CD4-positive, alpha-beta T cell (primary cell): ENCODE results near the gene TUBB4B. TPM values are rescaled to one million over a fixed set of nuclear protein-coding genes. Genes with fewer than 3 reads are reported as not detected.

Experiments used
- ATAC-seq: fragments of 200-7000 bp; cut with Tn5 transposase; one replicate; pipeline ENCODE4 v1.10.0; 2022; ENCODE audit warnings: mild to moderate bottlenecking; ENCODE audit not compliant: poor library complexity
- CTCF ChIA-PET: fragments of 350-600 bp; sonication (Branson Sonifier 250); formaldehyde crosslinking; loops from one replicate; lab custom pipeline; 2021; ENCODE audit warnings: antibody characterized with exemption, inconsistent platforms; lab: Charles Lee
- POLR2A ChIA-PET: fragments of 350-600 bp; sonication (Branson Sonifier 250); formaldehyde crosslinking; loops from one replicate; lab custom pipeline; 2021; ENCODE audit warnings: antibody characterized with exemption, inconsistent platforms; lab: Charles Lee
- DNase-seq, 14 experiments: peaks; one replicate each; pipeline ENCODE4 v3.0.0-alpha.2; 2013 to 2020; ENCODE audit warnings: mixed read lengths in 2 of 14
- H3K27ac ChIP-seq, 2 donors: one replicate each; pipeline versions ENCODE4 v1.5.1 to v1.7.0; 2013; ENCODE audit warnings: low read length in 2 of 2, low read depth in 1 of 2, mild to moderate bottlenecking in 1 of 2
- H3K27me3 ChIP-seq, 2 experiments: 1 replicate in 1 of 2; 2 replicates in 1 of 2; pipeline versions ENCODE4 v1.6.1 to v1.7.0; 2013; ENCODE audit warnings: low read length in 2 of 2, control low read depth in 1 of 2, mild to moderate bottlenecking in 1 of 2, moderate library complexity in 1 of 2; ENCODE audit not compliant: insufficient read depth in 2 of 2, control insufficient read depth in 1 of 2
- H3K36me3 ChIP-seq: one replicate; pipeline ENCODE4 v1.6.1; 2013; ENCODE audit warnings: low read length, control low read depth; ENCODE audit not compliant: insufficient read depth
- H3K4me1 ChIP-seq: one replicate; pipeline ENCODE4 v1.6.1; 2013; ENCODE audit warnings: low read length, control low read depth; ENCODE audit not compliant: insufficient read depth
- H3K4me3 ChIP-seq: one replicate; pipeline ENCODE4 v1.5.1; 2013; ENCODE audit warnings: mild to moderate bottlenecking, low read length, moderate library complexity
- H3K9me3 ChIP-seq, 2 experiments: 1 replicate in 1 of 2; 2 replicates in 1 of 2; pipeline versions ENCODE4 v1.6.1 to v1.7.0; 2013; ENCODE audit warnings: low read length in 2 of 2, mild to moderate bottlenecking in 2 of 2, control low read depth in 1 of 2, moderate library complexity in 1 of 2; ENCODE audit not compliant: control insufficient read depth in 1 of 2, insufficient read depth in 1 of 2
- H3K27ac Mint-ChIP-seq: one replicate; pipeline ENCODE4 v1.8.0; 2020; ENCODE audit warnings: mixed read lengths
- H3K27me3 Mint-ChIP-seq: one replicate; pipeline ENCODE4 v1.8.0; 2021; ENCODE audit warnings: mixed read lengths
- H3K36me3 Mint-ChIP-seq: one replicate; pipeline ENCODE4 v1.8.0; 2021; ENCODE audit warnings: low read depth, mixed read lengths
- H3K4me1 Mint-ChIP-seq: one replicate; pipeline ENCODE4 v1.8.0; 2021; ENCODE audit warnings: low read depth, mixed read lengths
- H3K4me3 Mint-ChIP-seq: one replicate; pipeline ENCODE4 v1.8.0; 2020; ENCODE audit warnings: mild to moderate bottlenecking, mixed read lengths
- H3K9me3 Mint-ChIP-seq: one replicate; pipeline ENCODE4 v1.8.0; 2020; ENCODE audit warnings: mixed read lengths
- CTCF ChIP-seq: fragments of 200-600 bp; IDR thresholded peaks from one replicate; pipeline ENCODE4 v1.8.0; 2022; ENCODE audit warnings: antibody characterized with exemption, mild to moderate bottlenecking
- intact Hi-C, 2 experiments: fragments of 100-400 bp; cut with DNase I in 1 of 2; cut with micrococcal nuclease in 1 of 2; formaldehyde crosslinking; loops; one replicate each; pipeline versions ENCODE4 v1.15.1 to v1.9.0; 2023 to 2025; cut with DNase I, micrococcal nuclease
- total RNA-seq, 174 experiments: library from RNA in 2 of 174; stranded (reverse) in 2 of 174; gene quantifications; one replicate each; pipeline ENCODE4 v1.2.3 and lab custom pipeline; 2021 to 2026

TUBB4B gene
- total RNA-seq, 2 experiments from 2014 or later: 93.8 to 98.2 TPM

GRCh38 chr9:137220317-137221094 is 20.6 kb upstream of the TUBB4B start:
- Mint-ChIP-seq H3K27me3 (no peaks in the 10 kb centered on the region), H3K27ac (no peak overlapping the region), H3K36me3 (no peaks in the 10 kb centered on the region), H3K4me1 (peaks cover 13% of the 10 kb centered on the region), H3K9me3 (no peaks in the 10 kb centered on the region), H3K4me3 (peak overlapping the region; percentile 65)
- TF ChIP-seq CTCF: no peak
- Histone ChIP-seq H3K27ac (no peak overlapping the region), H3K27me3 (no peaks in the 10 kb centered on the region), H3K4me3 (no peak overlapping the region), H3K9me3 (no peaks in the 10 kb centered on the region), H3K36me3 (peaks cover under 1% of the 10 kb centered on the region), H3K4me1 (peaks cover 29% of the 10 kb centered on the region)
- ATAC-seq (no peak), DNase-seq (no peak)
- intact Hi-C loops: loop anchor here in 1 of 2 experiments (5.0 kb wide), 1 partner anchor 433 kb away; no protein-coding TSS in a partner anchor
- ChIA-PET CTCF (no interaction called here), POLR2A (interaction anchor here (1.0 kb wide), 1 partner anchor 16 kb away, joined by 4 read pairs; no protein-coding TSS in a partner anchor)

DNA sequence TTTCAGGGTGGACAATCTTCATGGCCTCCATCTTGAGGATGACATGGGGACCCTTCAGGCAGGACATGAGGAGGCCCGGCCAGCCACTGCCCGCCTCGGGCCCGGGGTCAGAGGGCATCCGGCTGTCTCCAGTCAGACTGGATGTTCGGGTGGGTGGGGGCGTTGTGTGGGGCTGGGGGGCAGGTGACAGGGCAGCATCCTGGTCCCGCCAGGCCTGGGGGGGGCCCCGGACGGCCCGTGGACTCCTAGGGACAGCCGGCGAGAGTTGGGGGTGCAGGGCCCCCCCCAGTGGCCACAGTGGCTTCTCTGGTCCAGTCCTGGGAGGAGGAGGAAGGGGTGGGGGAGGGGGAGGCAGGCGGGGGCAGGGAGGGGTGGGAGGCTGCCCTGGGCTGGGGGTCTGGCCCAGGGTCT is 20.0 kb upstream of the TUBB4B start:
- no peak for TF ChIP-seq CTCF
- ChIA-PET CTCF (no interaction called here), POLR2A (interaction anchor here (3.9 kb wide), 1 partner anchor 16 kb away, joined by 22 read pairs; the partner anchor contains the start of genes NDOR1 and TMEM203)
- Mint-ChIP-seq H3K27ac (no peak overlapping the region), H3K36me3 (no peaks in the 10 kb centered on the region), H3K9me3 (no peaks in the 10 kb centered on the region), H3K4me1 (peaks cover 13% of the 10 kb centered on the region), H3K4me3 (peak overlapping the region; percentile 65), H3K27me3 (no peaks in the 10 kb centered on the region)
- ATAC-seq (no peak), DNase-seq (no peak)
- Histone ChIP-seq H3K27me3 (no peaks in the 10 kb centered on the region), H3K4me1 (peaks cover 29% of the 10 kb centered on the region), H3K27ac (no peak overlapping the region), H3K36me3 (no peaks in the 10 kb centered on the region), H3K9me3 (no peaks in the 10 kb centered on the region), H3K4me3 (no peak overlapping the region)
- intact Hi-C loops: loop anchor here in 1 of 2 experiments (5.0 kb wide), 1 partner anchor 434 kb away; no protein-coding TSS in a partner anchor

- H3K4me3 ChIP-seq: no peak overlapping the region
- CTCF ChIA-PET: no interaction called here
Measured at GRCh38 chr9:137221506-137222111, 19.5 kb upstream of the TUBB4B start.

More at GRCh38 chr9:137221506-137222111, 19.5 kb upstream of the TUBB4B start:
- H3K4me3 Mint-ChIP-seq: no peak overlapping the region
- Histone ChIP-seq H3K27ac (no peak overlapping the region), H3K4me1 (peaks cover 29% of the 10 kb centered on the region), H3K9me3 (no peaks in the 10 kb centered on the region), H3K27me3 (no peaks in the 10 kb centered on the region), H3K36me3 (no peaks in the 10 kb centered on the region)
- DNase-seq (peak in 2 of 14 experiments; percentile 33 to 57), ATAC-seq (no peak)
- no peaks in the 10 kb centered on the region for H3K9me3 Mint-ChIP-seq
- intact Hi-C loops: loop anchor here (2.0 to 5.0 kb wide), 4 partner anchors 21 to 434 kb away; partner anchors contain the start of genes ANAPC2 (in 1 of the 2), SSNA1 (in 1 of the 2) and TPRN (in 1 of the 2)
- no peaks in the 10 kb centered on the region for H3K27me3 Mint-ChIP-seq
- no peaks in the 10 kb centered on the region for H3K36me3 Mint-ChIP-seq
- H3K27ac Mint-ChIP-seq: no peak overlapping the region
- TF ChIP-seq CTCF: no peak
- peaks cover 13% of the 10 kb centered on the region for H3K4me1 Mint-ChIP-seq
- POLR2A ChIA-PET: interaction anchor here (1.0 to 4.7 kb wide), 8 partner anchors 16 to 166 kb away, joined by 3 to 46 read pairs (median 24); partner anchors contain the start of genes ANAPC2, MAN1B1, NDOR1 and SSNA1
